Mucosa of stomach (tissue), 1 donor: ENCODE data around the gene TMEM161B.

Experiments
- H3K27me3 ChIP-seq: one replicate; pipeline ENCODE4 v1.7.0; 2013; ENCODE audit warnings: mild to moderate bottlenecking, low read length; ENCODE audit not compliant: control insufficient read depth, insufficient read depth
- H3K36me3 ChIP-seq: one replicate; pipeline ENCODE4 v1.7.0; 2013; ENCODE audit warnings: low read length; ENCODE audit not compliant: control insufficient read depth, insufficient read depth
- H3K4me1 ChIP-seq: one replicate; pipeline ENCODE4 v1.7.0; 2013; ENCODE audit warnings: mild to moderate bottlenecking, low read length; ENCODE audit not compliant: control insufficient read depth, insufficient read depth
- H3K4me3 ChIP-seq: one replicate; pipeline ENCODE4 v1.7.0; 2013; ENCODE audit warnings: low read length
- H3K9ac ChIP-seq: one replicate; pipeline ENCODE4 v1.7.0; 2013; ENCODE audit warnings: mild to moderate bottlenecking, low read length, moderate library complexity
- H3K9me3 ChIP-seq: one replicate; pipeline ENCODE4 v1.7.0; 2013; ENCODE audit warnings: mild to moderate bottlenecking, low read length, moderate library complexity; ENCODE audit not compliant: control insufficient read depth
- donor health status: Pancreatic carcinoma.

TMEM161B gene

DNA sequence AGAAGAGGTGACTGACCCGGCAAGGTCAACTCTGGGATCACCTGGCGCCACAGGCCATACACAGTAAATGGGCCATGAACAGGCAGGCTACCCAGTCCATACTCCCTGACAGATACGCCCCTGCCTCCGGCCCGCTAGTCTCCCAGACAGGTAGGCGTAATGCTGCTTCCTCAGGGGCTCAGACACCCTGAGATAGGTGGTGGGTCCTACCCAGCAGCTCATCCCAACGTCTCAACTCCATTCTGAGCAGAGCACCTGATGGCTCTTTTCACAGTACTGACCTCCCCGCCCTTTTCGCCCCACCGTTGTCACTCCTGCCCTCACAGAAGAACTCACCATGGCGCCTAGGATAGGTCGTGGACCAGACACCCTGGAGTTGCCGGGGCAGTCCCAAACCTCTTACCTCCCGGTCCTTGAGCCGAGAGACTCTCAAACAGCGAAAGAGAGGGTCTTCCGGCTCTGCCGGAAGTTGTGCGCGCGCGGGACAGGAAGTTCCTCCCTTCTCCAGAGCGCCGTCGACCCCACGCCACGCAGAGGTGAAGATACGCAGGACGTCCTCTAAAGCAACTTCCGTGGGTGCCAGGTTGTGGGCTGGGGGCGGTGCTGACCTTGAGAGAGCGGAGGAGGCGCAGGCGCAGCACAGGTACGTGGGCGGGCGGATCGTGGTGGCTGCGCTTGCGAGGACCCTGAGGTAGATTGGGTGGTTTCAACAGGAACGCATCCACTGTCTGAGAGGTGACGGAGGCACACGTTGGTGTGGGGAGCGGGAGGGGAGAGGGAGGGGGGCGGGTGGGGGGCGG lies at the start of gene TMEM161B:
TMEM161B (minus strand) TSS at position 461 of the 800 bp plus-strand sequence; CDS start at position 339, 122 bp downstream.
- Histone ChIP-seq H3K36me3 (no peaks in the 10 kb centered on the region), H3K4me3 (peak within 1 kb of the TSS; percentile 98), H3K9me3 (no peaks in the 10 kb centered on the region), H3K4me1 (peaks cover 14% of the 10 kb centered on the region), H3K27me3 (no peaks in the 10 kb centered on the region), H3K9ac (peak within 1 kb of the TSS; percentile 94)

DNA sequence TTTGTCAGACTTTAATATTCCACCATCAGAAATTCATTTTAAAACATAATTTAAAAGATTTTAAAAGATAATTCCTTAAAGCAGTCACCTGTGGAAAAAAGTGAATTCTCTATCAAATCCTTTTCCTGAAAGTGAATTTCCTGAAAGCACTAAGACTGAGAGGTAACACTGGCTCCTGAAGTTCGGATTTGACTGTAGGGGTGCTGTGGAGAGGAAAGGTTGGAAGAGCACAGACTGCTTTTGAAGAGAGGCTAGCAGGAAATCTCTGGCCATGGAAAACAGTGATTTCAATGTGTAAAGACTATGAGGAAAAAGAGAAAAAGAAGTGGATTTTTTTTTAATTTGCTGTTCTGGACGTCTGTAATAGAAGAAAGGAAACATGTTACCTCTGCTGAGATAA lies 35.7 kb upstream of the TMEM161B start:
- no peaks in the 10 kb centered on the region for H3K9me3 ChIP-seq
- no peaks in the 10 kb centered on the region for H3K27me3 ChIP-seq
- no peak overlapping the region for H3K4me3 ChIP-seq
- no peaks in the 10 kb centered on the region for H3K4me1 ChIP-seq
- no peak overlapping the region for H3K9ac ChIP-seq
- no peaks in the 10 kb centered on the region for H3K36me3 ChIP-seq

DNA sequence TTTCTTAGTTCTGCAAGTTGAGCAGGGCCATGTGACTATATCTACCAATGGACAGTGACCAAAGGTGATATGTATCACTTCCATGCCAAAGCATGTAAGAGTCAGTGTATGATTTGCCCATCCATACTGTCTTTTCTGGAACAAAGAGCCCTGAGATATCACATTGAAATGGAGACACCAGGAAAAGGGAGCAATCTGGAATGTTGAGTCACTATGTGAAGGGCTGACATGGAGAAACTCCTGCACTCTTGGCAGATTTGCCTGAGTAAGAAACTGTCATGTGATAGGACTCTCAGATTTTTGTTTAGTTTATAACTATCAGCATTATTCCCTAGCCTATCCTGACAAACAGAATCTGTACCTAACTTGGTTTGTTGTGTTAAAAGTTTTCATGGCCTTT lies 29.8 kb upstream of the TMEM161B start:
- no peak overlapping the region for H3K9ac ChIP-seq
- no peaks in the 10 kb centered on the region for H3K9me3 ChIP-seq
- H3K4me3 ChIP-seq: no peak overlapping the region
- no peaks in the 10 kb centered on the region for H3K27me3 ChIP-seq
- H3K36me3 ChIP-seq: no peaks in the 10 kb centered on the region
- no peaks in the 10 kb centered on the region for H3K4me1 ChIP-seq

DNA sequence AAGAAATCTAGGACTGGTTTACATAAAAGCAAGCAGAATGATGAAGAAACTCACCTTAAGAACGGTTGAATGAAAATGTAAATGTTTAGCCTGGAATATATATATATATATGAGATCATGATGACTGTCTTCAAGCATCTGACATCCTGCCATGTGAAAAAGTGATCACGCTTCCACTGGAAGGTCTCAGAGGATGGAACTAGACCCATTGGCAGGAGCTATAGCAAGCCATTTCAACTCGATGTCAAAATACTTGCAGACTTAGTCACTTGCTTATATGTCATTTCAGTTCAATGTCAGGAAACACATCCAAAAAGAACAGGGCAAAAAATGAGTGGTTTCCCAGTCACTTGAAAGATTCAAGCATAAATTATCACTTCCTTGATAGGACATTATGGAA lies 22.2 kb upstream of the TMEM161B start:
- no peaks in the 10 kb centered on the region for H3K36me3 ChIP-seq
- no peak overlapping the region for H3K4me3 ChIP-seq
- no peaks in the 10 kb centered on the region for H3K27me3 ChIP-seq
- no peaks in the 10 kb centered on the region for H3K4me1 ChIP-seq
- no peaks in the 10 kb centered on the region for H3K9me3 ChIP-seq
- H3K9ac ChIP-seq: no peak overlapping the region

DNA sequence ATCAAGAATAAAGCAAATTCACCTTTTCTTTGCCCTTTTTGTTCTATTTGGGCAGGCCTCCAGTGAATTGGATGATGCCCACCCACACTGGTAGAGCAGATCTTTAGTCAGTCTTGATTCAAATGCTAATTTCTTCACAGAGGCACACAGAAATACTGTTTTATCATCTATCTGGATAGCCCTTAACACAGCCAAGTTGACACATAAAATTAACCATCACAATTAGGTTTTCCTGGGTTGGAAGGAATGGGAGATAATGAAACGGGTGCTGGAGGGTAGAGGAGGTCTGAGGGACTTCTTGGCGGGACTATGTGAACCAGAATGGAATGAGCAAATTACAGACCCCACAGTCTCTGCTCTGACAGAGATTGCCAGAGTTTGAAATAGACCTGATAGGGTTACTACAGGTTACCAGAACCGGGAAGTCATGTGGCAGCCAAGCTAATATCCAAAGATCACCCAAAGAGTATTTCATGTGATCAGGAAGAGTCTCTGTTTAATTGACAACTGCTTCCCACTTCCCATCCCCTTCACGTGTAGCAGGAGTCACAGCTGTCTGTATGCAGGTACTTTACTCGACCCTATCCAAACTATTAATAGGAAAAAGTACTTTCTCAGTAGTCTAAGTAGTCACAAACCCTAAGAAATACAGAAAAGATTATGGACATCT lies 20.0 kb upstream of the TMEM161B start:
- Histone ChIP-seq H3K4me1 (no peaks in the 10 kb centered on the region), H3K9me3 (no peaks in the 10 kb centered on the region), H3K27me3 (no peaks in the 10 kb centered on the region), H3K4me3 (no peak overlapping the region), H3K36me3 (no peaks in the 10 kb centered on the region), H3K9ac (no peak overlapping the region)

DNA sequence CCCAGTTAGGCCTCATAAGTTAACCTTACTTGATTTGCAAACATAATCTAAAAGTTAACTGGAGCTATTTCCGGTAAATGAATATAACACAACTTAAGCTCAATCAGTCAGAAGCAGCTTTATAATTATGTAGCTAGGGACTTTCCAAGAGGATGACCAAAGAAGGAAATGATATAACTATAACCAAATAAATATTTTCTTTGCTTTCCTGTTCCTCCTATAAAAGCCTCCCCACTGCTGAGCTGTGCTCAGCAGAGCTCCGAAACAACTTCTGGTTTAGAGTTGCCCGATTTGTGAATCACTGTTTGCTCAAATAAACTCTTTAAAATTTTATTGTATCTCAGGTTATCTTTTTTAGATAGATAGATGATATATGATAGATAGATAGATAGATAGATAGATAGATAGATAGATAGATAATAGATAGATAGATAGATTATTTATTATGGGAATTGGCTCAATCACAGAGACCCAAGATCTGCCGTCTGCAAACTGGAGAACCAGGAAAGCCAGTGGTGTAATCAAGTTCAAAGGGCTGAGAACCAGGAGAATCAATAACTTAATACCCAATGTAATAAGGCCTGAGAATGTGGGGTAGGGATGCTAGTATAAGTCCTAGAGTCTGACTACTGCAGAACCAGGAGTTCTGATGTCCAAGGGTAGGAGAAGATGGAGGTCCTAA lies 19.3 kb upstream of the TMEM161B start:
- H3K9me3 ChIP-seq: no peaks in the 10 kb centered on the region
- H3K4me3 ChIP-seq: no peak overlapping the region
- no peak overlapping the region for H3K9ac ChIP-seq
- no peaks in the 10 kb centered on the region for H3K36me3 ChIP-seq
- H3K27me3 ChIP-seq: no peaks in the 10 kb centered on the region
- no peaks in the 10 kb centered on the region for H3K4me1 ChIP-seq

DNA sequence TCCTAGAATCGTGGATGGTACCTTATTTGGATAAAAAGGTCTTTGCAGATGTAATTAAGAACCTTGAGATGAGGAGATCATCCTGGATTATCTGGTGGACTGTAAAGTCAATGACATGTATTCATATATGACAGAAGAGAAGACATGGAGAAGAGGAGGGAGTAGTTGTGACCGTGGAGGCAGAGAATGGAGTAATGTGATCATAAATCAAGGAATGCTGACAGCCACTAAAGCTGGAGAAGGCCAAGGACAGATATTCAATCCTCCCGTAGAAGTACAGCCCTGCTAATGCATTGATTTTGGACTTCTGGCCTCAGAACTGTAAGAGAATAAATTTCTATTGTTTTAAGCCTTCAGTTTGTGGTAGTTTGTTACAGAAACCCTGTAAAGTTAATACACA lies 18.7 kb upstream of the TMEM161B start:
- H3K9me3 ChIP-seq: no peaks in the 10 kb centered on the region
- H3K4me3 ChIP-seq: no peak overlapping the region
- no peaks in the 10 kb centered on the region for H3K27me3 ChIP-seq
- no peak overlapping the region for H3K9ac ChIP-seq
- H3K4me1 ChIP-seq: no peaks in the 10 kb centered on the region
- peaks cover 3% of the 10 kb centered on the region for H3K36me3 ChIP-seq

DNA sequence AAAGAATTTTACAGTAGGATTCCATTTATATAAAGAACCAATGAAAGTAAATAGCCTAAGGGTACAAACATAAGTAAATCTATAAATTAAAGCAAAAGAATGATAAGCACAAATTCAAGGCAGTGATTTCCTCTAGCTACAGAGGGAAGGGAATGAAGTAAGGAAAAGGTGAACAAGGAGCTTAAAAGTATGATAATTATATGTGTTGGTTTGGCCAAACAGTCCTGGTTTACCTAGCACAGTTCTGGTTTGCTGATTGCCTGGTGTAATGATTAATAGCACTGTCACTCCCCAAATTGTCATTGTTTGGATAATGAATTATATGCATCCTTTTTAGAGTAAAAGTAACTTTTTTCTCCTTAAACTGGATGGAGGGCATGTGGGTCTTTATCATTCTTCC lies 15.0 kb upstream of the TMEM161B start:
- peaks cover 3% of the 10 kb centered on the region for H3K36me3 ChIP-seq
- H3K4me1 ChIP-seq: no peaks in the 10 kb centered on the region
- no peak overlapping the region for H3K9ac ChIP-seq
- no peaks in the 10 kb centered on the region for H3K27me3 ChIP-seq
- no peak overlapping the region for H3K4me3 ChIP-seq
- H3K9me3 ChIP-seq: no peaks in the 10 kb centered on the region

DNA sequence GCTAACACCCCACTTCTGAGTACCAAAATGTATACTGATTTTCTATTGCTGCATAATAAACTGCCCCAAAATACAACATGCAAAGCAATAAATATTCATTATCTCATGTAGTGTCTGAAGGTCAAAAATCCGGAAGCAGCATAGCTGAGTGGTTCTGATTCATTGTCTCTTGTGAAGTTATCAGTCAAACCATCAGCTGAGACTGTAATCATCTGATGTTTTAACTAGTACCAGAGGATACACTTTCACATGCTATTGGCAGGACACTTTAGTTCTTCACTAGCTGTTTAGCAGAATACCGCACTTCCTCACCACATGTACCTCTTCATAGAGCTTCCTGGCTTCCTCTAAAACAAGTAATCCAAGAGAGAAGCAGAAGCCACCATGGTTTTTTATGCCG lies 12.7 kb upstream of the TMEM161B start:
- peaks cover 3% of the 10 kb centered on the region for H3K36me3 ChIP-seq
- no peak overlapping the region for H3K4me3 ChIP-seq
- H3K4me1 ChIP-seq: no peaks in the 10 kb centered on the region
- H3K9ac ChIP-seq: no peak overlapping the region
- no peaks in the 10 kb centered on the region for H3K27me3 ChIP-seq
- H3K9me3 ChIP-seq: no peaks in the 10 kb centered on the region

DNA sequence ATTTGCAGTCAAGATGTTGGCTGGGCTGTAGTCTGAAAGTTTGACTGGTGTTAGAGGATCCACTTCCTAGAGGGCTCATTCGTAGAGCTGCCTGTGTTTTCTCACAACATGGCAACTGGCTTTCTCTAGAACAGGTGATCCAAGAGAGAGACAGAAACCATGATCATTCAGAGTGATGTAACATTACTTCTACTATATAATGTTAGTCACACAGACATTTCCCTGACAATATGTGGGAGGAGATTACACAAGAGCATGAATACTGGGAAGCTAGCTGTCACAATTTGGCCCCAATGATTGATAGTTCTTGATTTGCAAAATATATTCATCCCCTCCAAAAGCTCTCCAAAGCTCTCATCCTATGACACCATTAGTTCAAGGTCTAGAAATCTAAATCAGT lies 10.9 kb upstream of the TMEM161B start:
- no peaks in the 10 kb centered on the region for H3K27me3 ChIP-seq
- no peak overlapping the region for H3K9ac ChIP-seq
- H3K4me3 ChIP-seq: no peak overlapping the region
- no peaks in the 10 kb centered on the region for H3K4me1 ChIP-seq
- H3K36me3 ChIP-seq: peaks cover 3% of the 10 kb centered on the region
- no peaks in the 10 kb centered on the region for H3K9me3 ChIP-seq

DNA sequence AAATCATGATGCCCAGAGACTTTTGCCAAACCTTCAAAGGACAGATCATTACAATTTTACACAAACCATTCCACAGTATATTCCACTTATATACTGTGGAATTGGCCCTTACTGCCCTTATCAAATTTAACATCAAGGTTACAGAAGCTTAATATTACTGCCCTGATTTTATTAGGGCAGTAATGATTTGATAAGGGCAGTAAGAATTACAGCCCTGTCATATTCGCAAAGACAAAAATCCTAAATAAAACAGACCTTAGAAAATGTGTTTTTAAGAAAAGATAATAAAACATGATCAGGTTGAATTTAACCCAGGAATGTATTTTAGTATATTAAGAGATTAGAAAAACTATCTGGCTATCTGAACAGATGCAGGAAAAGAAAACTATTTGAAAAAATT lies 7.7 kb upstream of the TMEM161B start:
- no peaks in the 10 kb centered on the region for H3K36me3 ChIP-seq
- H3K9ac ChIP-seq: no peak overlapping the region
- H3K27me3 ChIP-seq: no peaks in the 10 kb centered on the region
- no peaks in the 10 kb centered on the region for H3K4me1 ChIP-seq
- no peak overlapping the region for H3K4me3 ChIP-seq
- H3K9me3 ChIP-seq: no peaks in the 10 kb centered on the region

DNA sequence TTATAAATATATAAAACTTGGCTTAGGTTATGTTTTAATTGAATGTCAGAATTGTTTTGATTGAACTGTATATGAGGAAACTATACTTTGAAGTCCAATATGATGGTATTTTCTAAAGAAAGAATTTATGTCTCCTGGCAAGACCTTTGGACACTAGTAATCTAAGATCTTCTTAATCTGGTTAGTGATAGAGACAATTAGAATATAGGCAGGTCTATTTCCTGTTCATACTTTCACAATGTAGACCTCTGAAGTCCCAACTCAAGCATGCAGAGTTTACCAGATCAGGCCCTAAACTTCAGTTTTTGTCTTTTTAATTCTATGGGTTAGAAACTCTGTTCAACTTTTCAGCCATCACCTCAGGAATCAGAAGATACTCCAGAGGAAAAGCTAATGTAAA lies 6.9 kb upstream of the TMEM161B start:
- Histone ChIP-seq H3K27me3 (no peaks in the 10 kb centered on the region), H3K4me3 (no peak overlapping the region), H3K9ac (no peak overlapping the region), H3K4me1 (peaks cover 3% of the 10 kb centered on the region), H3K9me3 (no peaks in the 10 kb centered on the region), H3K36me3 (no peaks in the 10 kb centered on the region)
